GM12878 (cell line): ENCODE data around the gene XRRA1. TPM values are rescaled to one million over a fixed set of nuclear protein-coding genes. Genes with fewer than 3 reads are reported as not detected.
A peak's percentile ranks its signal among the peaks of the same experiment; 100 is the strongest.

Source experiments
- ATAC-seq: fragments of 200-7000 bp; cut with Tn5 transposase; 3 replicates; pipeline ENCODE4 v1.9.1; 2020; ENCODE audit warnings: mild to moderate bottlenecking, moderate library complexity
- BruUV-seq: library from RNA; stranded (reverse); fragments of 400-500 nt; replicated peaks from 2 replicates; lab custom pipeline; 2021; lab: Mats Ljungman, UMichigan
- CTCF ChIA-PET: fragments of 300-600 bp; sonication (Branson Sonifier 250); formaldehyde crosslinking; extraction: SDS; loops from one replicate; lab custom pipeline; 2021; ENCODE audit warnings: inconsistent platforms; lab: Yijun Ruan, JAX
- POLR2A ChIA-PET: fragments of 350-600 bp; formaldehyde crosslinking; extraction: SDS; loops from one replicate; lab custom pipeline; 2021; ENCODE audit warnings: inconsistent platforms; lab: Charles Lee
- RAD21 ChIA-PET: fragments of 300-600 bp; sonication (Branson Sonifier 250); formaldehyde crosslinking; loops from one replicate; lab custom pipeline; 2023; ENCODE audit warnings: antibody characterized with exemption; ENCODE audit not compliant: unreplicated experiment; lab: Charles Lee
- SMC1A ChIA-PET: fragments of 300-600 bp; sonication (Branson Sonifier 250); formaldehyde crosslinking; loops from one replicate; lab custom pipeline; 2023; ENCODE audit not compliant: unreplicated experiment, uncharacterized antibody; lab: Charles Lee
- DNase-seq: peaks from one replicate; pipeline ENCODE4 v3.0.0-alpha.2; 2011; ENCODE audit warnings: low read depth, low spot score
- FAIRE-seq: peaks from 3 replicates; lab custom pipeline; 2011; peaks lifted over from hg19 to GRCh38; lab: Jason Lieb, UNC
- H2AFZ ChIP-seq: 2 replicates; pipeline ENCODE4 v1.6.0; 2011; ENCODE audit warnings: low read depth, low read length, control low read depth; ENCODE audit not compliant: control insufficient read depth
- H3K27ac ChIP-seq: 2 replicates; pipeline ENCODE4 v1.5.1; 2011; ENCODE audit warnings: control low read depth; ENCODE audit not compliant: control insufficient read depth, insufficient read depth
- H3K27me3 ChIP-seq, 2 experiments: replicated peaks in 1 of 2; 2 replicates each; pipeline versions ENCODE4 v1.6.0 to v1.6.1; 2011; ENCODE audit warnings: low read length in 1 of 2; ENCODE audit not compliant: control insufficient read depth in 2 of 2, insufficient read depth in 2 of 2
- H3K36me3 ChIP-seq, 2 experiments: 2 replicates each; pipeline ENCODE4 v1.5.1; 2011; ENCODE audit warnings: low read length in 1 of 2; ENCODE audit not compliant: control insufficient read depth in 2 of 2, insufficient read depth in 2 of 2
- H3K4me1 ChIP-seq: 2 replicates; pipeline ENCODE4 v1.6.1; 2011; ENCODE audit warnings: mild to moderate bottlenecking, low read length, moderate library complexity, mixed read lengths; ENCODE audit not compliant: control insufficient read depth, insufficient read depth
- H3K4me2 ChIP-seq: 2 replicates; pipeline ENCODE4 v1.6.0; 2011; ENCODE audit warnings: control low read depth; ENCODE audit not compliant: control insufficient read depth, insufficient read depth
- H3K4me3 ChIP-seq: fragments of 200-600 bp; sonication (generic); 2 replicates; pipeline ENCODE4 v1.5.1; 2016
- H3K79me2 ChIP-seq: 2 replicates; pipeline ENCODE4 v1.6.0; 2011; ENCODE audit warnings: low read length; ENCODE audit not compliant: control insufficient read depth, insufficient read depth
- H3K9ac ChIP-seq: 2 replicates; pipeline ENCODE4 v1.8.0; 2011; ENCODE audit warnings: low read length, control low read depth, mixed read lengths; ENCODE audit not compliant: control insufficient read depth, insufficient read depth
- H3K9me3 ChIP-seq: replicated peaks from 3 replicates; pipeline ENCODE4 v1.5.1; 2011; ENCODE audit warnings: mild to moderate bottlenecking, low read length; ENCODE audit not compliant: control insufficient read depth, insufficient read depth
- H4K20me1 ChIP-seq: 2 replicates; pipeline ENCODE4 v1.6.0; 2011; ENCODE audit not compliant: control insufficient read depth, insufficient read depth
- CBX3 ChIP-seq: fragments of 200-600 bp; sonication (generic); IDR thresholded peaks from 2 replicates; pipeline ENCODE4 v1.6.1; 2016; ENCODE audit warnings: low read depth, borderline replicate concordance
- CEBPB ChIP-seq, 2 experiments: fragments of 150-350 bp in 1 of 2; IDR thresholded peaks; 2 replicates each; pipeline ENCODE4 v1.6.1; 2012 to 2014; ENCODE audit warnings: low read depth in 2 of 2, low read length in 2 of 2, borderline replicate concordance in 1 of 2, inconsistent platforms in 1 of 2
- CHD4 ChIP-seq: fragments of 200-600 bp; sonication (generic); IDR thresholded peaks from 2 replicates; pipeline ENCODE4 v1.6.1; 2016; ENCODE audit warnings: mild to moderate bottlenecking
- IKZF1 ChIP-seq: fragments of 450-650 bp; conservative IDR thresholded peaks from 2 replicates; pipeline ENCODE4 v1.6.1; 2017; ENCODE audit warnings: antibody characterized with exemption, mild to moderate bottlenecking
- MEF2B ChIP-seq: fragments of 450-650 bp; IDR thresholded peaks from 2 replicates; pipeline ENCODE4 v1.6.1; 2018; ENCODE audit warnings: mild to moderate bottlenecking, moderate library complexity; ENCODE audit not compliant: partially characterized antibody, poor library complexity, severe bottlenecking
- MXI1 ChIP-seq: fragments of 150-350 bp; IDR thresholded peaks from 2 replicates; pipeline ENCODE4 v1.6.1; 2011; ENCODE audit warnings: low read depth, mild to moderate bottlenecking, inconsistent platforms, low read length, improper control_type of control experiment
- NR2C2 ChIP-seq: IDR thresholded peaks from 2 replicates; pipeline ENCODE4 v1.6.1; 2011; ENCODE audit warnings: borderline replicate concordance, low read depth; ENCODE audit not compliant: control insufficient read depth, insufficient read length
- RAD21 ChIP-seq: IDR thresholded peaks from 2 replicates; pipeline ENCODE4 v1.6.1; 2011; ENCODE audit warnings: mild to moderate bottlenecking, low read depth, low read length, moderate library complexity; ENCODE audit not compliant: insufficient read depth
- SRF ChIP-seq, 2 experiments: IDR thresholded peaks; 2 replicates each; pipeline ENCODE4 v1.6.1; 2011; ENCODE audit warnings: low read depth in 2 of 2, low read length in 2 of 2, mild to moderate bottlenecking in 1 of 2, moderate library complexity in 1 of 2
- TBL1XR1 ChIP-seq: IDR thresholded peaks from 2 replicates; pipeline ENCODE4 v1.6.1; 2012; ENCODE audit warnings: low read depth, low read length, improper control_type of control experiment
- WGBS: methylation state at CpG from one replicate; pipeline ENCODE4 v1.1.6; 2016; ENCODE audit warnings: low lambda C conversion rate; ENCODE audit not compliant: insufficient replicate concordance, insufficient coverage; ENCODE audit errors: missing lambda C conversion rate; 5-methylcytosine and 5-hydroxymethylcytosine counted together
- in situ Hi-C: fragments of 300-500 bp; cut with MboI; formaldehyde crosslinking; loops from 9 replicates; pipeline ENCODE4 v1.14.3; 2018; ENCODE audit warnings: mixed read lengths
- intact Hi-C: fragments of 100-400 bp; cut with micrococcal nuclease; formaldehyde crosslinking; loops from one replicate; pipeline ENCODE4 v1.14.2; 2022; ENCODE audit not compliant: unreplicated experiment
- polyA plus RNA-seq, 11 experiments: library from polyadenylated mRNA; depleted of rRNA in 4 of 11; unstranded in 6 of 11; stranded (reverse) in 5 of 11; fragments of >200 nt; fragmentation: Nextera tagmentation in 4 of 11; fragmentation: Illumina TruSeq in 1 of 11; extraction: Ambion mirVana in 4 of 11; extraction: Trizol in 1 of 11; gene quantifications; 1 replicate in 1 of 11; 2 replicates in 10 of 11; pipeline versions ENCODE4 v1.2.1 to v1.2.3, GENCODE V29; 2011 to 2016; ENCODE audit warnings: inconsistent platforms in 2 of 11, missing spikeins in 2 of 11, low read depth in 1 of 11
- total RNA-seq, 4 experiments: library from RNA; depleted of rRNA in 3 of 4; stranded (reverse); fragments of >200 nt in 3 of 4; fragmentation: Illumina TruSeq in 1 of 4; extraction: Trizol in 1 of 4; gene quantifications; 2 replicates each; pipeline versions ENCODE4 v1.2.1 to v1.2.3, GENCODE V29; 2013 to 2021
- TF ChIP-seq, protein P1 (sequence below): fragments of 450-650 bp; IDR thresholded peaks from 2 replicates; pipeline ENCODE4 v1.6.1; 2017; ENCODE audit warnings: mild to moderate bottlenecking, moderate library complexity
- TF ChIP-seq, protein P2 (sequence below): IDR thresholded peaks from 2 replicates; pipeline ENCODE4 v1.6.1; 2012; ENCODE audit warnings: mild to moderate bottlenecking, low read depth, low read length
- TF ChIP-seq, protein P3 (sequence below): fragments of 450-650 bp; IDR thresholded peaks from 2 replicates; pipeline ENCODE4 v1.6.1; 2018; ENCODE audit warnings: mild to moderate bottlenecking, low read depth, moderate library complexity; ENCODE audit not compliant: partially characterized antibody

XRRA1 gene
- total and polyA plus RNA-seq, 10 of the 15 experiments (the other 5 are each of a cell fraction or from before 2014, with no cell fraction given), result 2.5 to 8.8 (median 4.6) TPM

DNA sequence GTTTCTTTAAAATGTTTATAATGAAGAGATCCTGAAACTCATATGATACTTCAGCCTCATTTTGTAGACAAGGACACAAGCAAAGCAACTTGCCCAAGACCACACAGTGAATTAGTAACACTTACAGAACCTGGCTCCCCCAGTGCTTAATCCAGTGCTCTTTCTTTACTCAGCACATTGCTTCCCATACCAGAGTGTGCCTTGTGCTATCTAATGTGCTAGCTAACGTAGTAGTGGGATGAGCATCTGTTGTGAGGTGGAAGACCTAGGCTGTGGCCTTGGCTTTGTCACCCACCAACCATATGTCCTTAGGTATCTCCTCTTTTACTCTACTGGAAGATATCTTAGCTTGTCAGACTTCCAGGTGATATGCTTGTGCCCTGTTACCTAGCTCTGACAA is 5.3 kb upstream of the XRRA1 start:
- FAIRE-seq (no peak), ATAC-seq (no peak), DNase-seq (no peak)
- no peaks in the 10 kb centered on the region; the same call in 2 of the 3 replicates for H3K9me3 ChIP-seq
- H4K20me1 ChIP-seq, result peaks cover 8% of the 10 kb centered on the region; the same call in 1 of the 2 replicates
- ChIA-PET SMC1A (interaction anchor here (0.9 to 2.5 kb wide), 3 partner anchors 9 to 35 kb away, joined by 3 to 9 read pairs (median 4); partner anchors contain the start of gene NEU3), CTCF (interaction anchor here (0.6 to 1.9 kb wide), 9 partner anchors 8 to 984 kb away, joined by 3 to 5 read pairs (median 3); no protein-coding TSS in a partner anchor), RAD21 (interaction anchor here (1.0 kb wide), 1 partner anchor 34 kb away, joined by 3 read pairs; the partner anchor contains the start of gene NEU3), POLR2A (interaction anchor here (0.6 to 1.8 kb wide), 4 partner anchors 9 to 446 kb away, joined by 3 to 5 read pairs (median 4); partner anchors contain the start of gene NEU3)
- no peaks in the 10 kb centered on the region for H3K27me3 ChIP-seq
- peak overlapping the region; percentile 91 for H3K4me2 ChIP-seq
- intact Hi-C loops, result no loop called here
- peak overlapping the region; percentile 88 for H3K4me3 ChIP-seq
- WGBS, result 93% methylated on average over 1 of the region's 1 CpG
- H3K9ac ChIP-seq, result no peak overlapping the region
- BruUV-seq, result no TSS peak
- peak overlapping the region; percentile 72 for H3K27ac ChIP-seq
- H2AFZ ChIP-seq, result no peak overlapping the region
- in situ Hi-C loops, result no loop called here
- H3K4me1 ChIP-seq, result peaks cover 39% of the 10 kb centered on the region
- peaks cover 100% of the 10 kb centered on the region for H3K79me2 ChIP-seq
- peaks cover 0 to 15% of the 10 kb centered on the region in 2 experiments; a peak in 2 of 4 replicates for H3K36me3 ChIP-seq
- no peak for TF ChIP-seq MXI1
- TF ChIP-seq CEBPB (IDR thresholded peaks at IDR 0.05; ENCODE audit: borderline replicate concordance in 1 of 2, low read depth in 2 of 2, low read length in 2 of 2), result no peak
- TF ChIP-seq RAD21, result no peak
- no peak for TF ChIP-seq IKZF1
- TF ChIP-seq, protein P1, sequence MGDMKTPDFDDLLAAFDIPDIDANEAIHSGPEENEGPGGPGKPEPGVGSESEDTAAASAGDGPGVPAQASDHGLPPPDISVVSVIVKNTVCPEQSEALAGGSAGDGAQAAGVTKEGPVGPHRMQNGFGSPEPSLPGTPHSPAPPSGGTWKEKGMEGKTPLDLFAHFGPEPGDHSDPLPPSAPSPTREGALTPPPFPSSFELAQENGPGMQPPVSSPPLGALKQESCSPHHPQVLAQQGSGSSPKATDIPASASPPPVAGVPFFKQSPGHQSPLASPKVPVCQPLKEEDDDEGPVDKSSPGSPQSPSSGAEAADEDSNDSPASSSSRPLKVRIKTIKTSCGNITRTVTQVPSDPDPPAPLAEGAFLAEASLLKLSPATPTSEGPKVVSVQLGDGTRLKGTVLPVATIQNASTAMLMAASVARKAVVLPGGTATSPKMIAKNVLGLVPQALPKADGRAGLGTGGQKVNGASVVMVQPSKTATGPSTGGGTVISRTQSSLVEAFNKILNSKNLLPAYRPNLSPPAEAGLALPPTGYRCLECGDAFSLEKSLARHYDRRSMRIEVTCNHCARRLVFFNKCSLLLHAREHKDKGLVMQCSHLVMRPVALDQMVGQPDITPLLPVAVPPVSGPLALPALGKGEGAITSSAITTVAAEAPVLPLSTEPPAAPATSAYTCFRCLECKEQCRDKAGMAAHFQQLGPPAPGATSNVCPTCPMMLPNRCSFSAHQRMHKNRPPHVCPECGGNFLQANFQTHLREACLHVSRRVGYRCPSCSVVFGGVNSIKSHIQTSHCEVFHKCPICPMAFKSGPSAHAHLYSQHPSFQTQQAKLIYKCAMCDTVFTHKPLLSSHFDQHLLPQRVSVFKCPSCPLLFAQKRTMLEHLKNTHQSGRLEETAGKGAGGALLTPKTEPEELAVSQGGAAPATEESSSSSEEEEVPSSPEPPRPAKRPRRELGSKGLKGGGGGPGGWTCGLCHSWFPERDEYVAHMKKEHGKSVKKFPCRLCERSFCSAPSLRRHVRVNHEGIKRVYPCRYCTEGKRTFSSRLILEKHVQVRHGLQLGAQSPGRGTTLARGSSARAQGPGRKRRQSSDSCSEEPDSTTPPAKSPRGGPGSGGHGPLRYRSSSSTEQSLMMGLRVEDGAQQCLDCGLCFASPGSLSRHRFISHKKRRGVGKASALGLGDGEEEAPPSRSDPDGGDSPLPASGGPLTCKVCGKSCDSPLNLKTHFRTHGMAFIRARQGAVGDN, result no peak
- TF ChIP-seq TBL1XR1, result no peak
- TF ChIP-seq, protein P2, sequence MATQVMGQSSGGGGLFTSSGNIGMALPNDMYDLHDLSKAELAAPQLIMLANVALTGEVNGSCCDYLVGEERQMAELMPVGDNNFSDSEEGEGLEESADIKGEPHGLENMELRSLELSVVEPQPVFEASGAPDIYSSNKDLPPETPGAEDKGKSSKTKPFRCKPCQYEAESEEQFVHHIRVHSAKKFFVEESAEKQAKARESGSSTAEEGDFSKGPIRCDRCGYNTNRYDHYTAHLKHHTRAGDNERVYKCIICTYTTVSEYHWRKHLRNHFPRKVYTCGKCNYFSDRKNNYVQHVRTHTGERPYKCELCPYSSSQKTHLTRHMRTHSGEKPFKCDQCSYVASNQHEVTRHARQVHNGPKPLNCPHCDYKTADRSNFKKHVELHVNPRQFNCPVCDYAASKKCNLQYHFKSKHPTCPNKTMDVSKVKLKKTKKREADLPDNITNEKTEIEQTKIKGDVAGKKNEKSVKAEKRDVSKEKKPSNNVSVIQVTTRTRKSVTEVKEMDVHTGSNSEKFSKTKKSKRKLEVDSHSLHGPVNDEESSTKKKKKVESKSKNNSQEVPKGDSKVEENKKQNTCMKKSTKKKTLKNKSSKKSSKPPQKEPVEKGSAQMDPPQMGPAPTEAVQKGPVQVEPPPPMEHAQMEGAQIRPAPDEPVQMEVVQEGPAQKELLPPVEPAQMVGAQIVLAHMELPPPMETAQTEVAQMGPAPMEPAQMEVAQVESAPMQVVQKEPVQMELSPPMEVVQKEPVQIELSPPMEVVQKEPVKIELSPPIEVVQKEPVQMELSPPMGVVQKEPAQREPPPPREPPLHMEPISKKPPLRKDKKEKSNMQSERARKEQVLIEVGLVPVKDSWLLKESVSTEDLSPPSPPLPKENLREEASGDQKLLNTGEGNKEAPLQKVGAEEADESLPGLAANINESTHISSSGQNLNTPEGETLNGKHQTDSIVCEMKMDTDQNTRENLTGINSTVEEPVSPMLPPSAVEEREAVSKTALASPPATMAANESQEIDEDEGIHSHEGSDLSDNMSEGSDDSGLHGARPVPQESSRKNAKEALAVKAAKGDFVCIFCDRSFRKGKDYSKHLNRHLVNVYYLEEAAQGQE, result no peak
- no peak for TF ChIP-seq CBX3
- no peak for TF ChIP-seq MEF2B
- TF ChIP-seq CHD4, result no peak
- TF ChIP-seq NR2C2, result no peak
- TF ChIP-seq SRF (IDR thresholded peaks at IDR 0.05; ENCODE audit: low read depth in 2 of 2, low read length in 2 of 2), result no peak
- TF ChIP-seq, protein P3, sequence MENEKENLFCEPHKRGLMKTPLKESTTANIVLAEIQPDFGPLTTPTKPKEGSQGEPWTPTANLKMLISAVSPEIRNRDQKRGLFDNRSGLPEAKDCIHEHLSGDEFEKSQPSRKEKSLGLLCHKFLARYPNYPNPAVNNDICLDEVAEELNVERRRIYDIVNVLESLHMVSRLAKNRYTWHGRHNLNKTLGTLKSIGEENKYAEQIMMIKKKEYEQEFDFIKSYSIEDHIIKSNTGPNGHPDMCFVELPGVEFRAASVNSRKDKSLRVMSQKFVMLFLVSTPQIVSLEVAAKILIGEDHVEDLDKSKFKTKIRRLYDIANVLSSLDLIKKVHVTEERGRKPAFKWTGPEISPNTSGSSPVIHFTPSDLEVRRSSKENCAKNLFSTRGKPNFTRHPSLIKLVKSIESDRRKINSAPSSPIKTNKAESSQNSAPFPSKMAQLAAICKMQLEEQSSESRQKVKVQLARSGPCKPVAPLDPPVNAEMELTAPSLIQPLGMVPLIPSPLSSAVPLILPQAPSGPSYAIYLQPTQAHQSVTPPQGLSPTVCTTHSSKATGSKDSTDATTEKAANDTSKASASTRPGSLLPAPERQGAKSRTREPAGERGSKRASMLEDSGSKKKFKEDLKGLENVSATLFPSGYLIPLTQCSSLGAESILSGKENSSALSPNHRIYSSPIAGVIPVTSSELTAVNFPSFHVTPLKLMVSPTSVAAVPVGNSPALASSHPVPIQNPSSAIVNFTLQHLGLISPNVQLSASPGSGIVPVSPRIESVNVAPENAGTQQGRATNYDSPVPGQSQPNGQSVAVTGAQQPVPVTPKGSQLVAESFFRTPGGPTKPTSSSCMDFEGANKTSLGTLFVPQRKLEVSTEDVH, result no peak
